Activated naive CD4-positive, alpha-beta T cell treated with anti-CD3 and anti-CD28 coated beads for 36 hours (primary cell): ENCODE data around the gene BAZ2A. TPM values are rescaled to one million over a fixed set of nuclear protein-coding genes. Genes with fewer than 3 reads are reported as not detected.

ENCODE experiments used
- CTCF ChIA-PET: fragments of 350-600 bp; sonication (Branson Sonifier 250); formaldehyde crosslinking; loops from one replicate; lab custom pipeline; 2021; ENCODE audit warnings: antibody characterized with exemption; lab: Charles Lee
- DNase-seq: peaks from one replicate; pipeline ENCODE4 v3.0.0-alpha.2; 2020
- H3K27ac Mint-ChIP-seq: one replicate; pipeline ENCODE4 v1.8.0; 2021; ENCODE audit warnings: mild to moderate bottlenecking, mixed read lengths
- H3K27me3 Mint-ChIP-seq: one replicate; pipeline ENCODE4 v1.8.0; 2021; ENCODE audit warnings: low read depth, mixed read lengths
- H3K36me3 Mint-ChIP-seq: one replicate; pipeline ENCODE4 v1.8.0; 2021; ENCODE audit warnings: low read depth, mixed read lengths
- H3K4me1 Mint-ChIP-seq: one replicate; pipeline ENCODE4 v1.8.0; 2021; ENCODE audit warnings: low read depth, mixed read lengths
- H3K4me3 Mint-ChIP-seq: one replicate; pipeline ENCODE4 v1.8.0; 2021; ENCODE audit warnings: mild to moderate bottlenecking, moderate library complexity, mixed read lengths
- H3K9me3 Mint-ChIP-seq: one replicate; pipeline ENCODE4 v1.8.0; 2021; ENCODE audit warnings: mixed read lengths
- intact Hi-C: fragments of 100-400 bp; cut with micrococcal nuclease; formaldehyde crosslinking; loops from one replicate; pipeline ENCODE4 v1.15.1; 2023
- total RNA-seq, 2 experiments: library from RNA; stranded (reverse); gene quantifications; one replicate each; pipeline ENCODE4 v1.2.3, GENCODE V29; 2021

The BAZ2A gene
- total RNA-seq, 2 experiments from 2014 or later, result 78.3 to 80.0 TPM

DNA sequence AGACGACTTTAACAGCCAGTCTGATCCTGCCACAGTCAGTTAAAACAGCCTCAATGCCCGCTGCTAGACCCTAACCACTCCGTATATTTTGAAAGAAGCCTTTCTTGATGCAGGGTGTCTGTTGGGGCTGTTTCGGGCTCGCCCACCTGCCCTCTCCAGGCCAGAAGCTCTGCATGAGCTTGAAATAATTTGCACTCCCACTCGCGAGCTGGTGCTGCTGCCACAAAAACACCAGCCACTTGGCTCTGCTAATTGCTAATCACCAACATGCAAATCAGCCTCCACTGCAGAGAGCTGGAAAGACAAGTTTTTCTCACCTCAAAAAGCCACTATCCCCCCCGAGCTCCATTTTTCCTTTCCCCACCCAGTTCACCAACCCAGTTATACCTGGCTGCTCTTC is 15.5 kb downstream of the BAZ2A start:
- peaks cover 6% of the 10 kb centered on the region for H3K4me1 Mint-ChIP-seq
- intact Hi-C loops, result no loop called here
- H3K9me3 Mint-ChIP-seq, result no peaks in the 10 kb centered on the region
- H3K27ac Mint-ChIP-seq, result no peak overlapping the region
- CTCF ChIA-PET, result interaction anchor here (0.6 to 1.3 kb wide), 3 partner anchors 13 to 613 kb away, joined by 3 to 4 read pairs (median 3); no protein-coding TSS in a partner anchor
- H3K36me3 Mint-ChIP-seq, result peaks cover 48% of the 10 kb centered on the region
- H3K27me3 Mint-ChIP-seq, result no peaks in the 10 kb centered on the region
- H3K4me3 Mint-ChIP-seq, result no peak overlapping the region
- DNase-seq, result no peak

DNA sequence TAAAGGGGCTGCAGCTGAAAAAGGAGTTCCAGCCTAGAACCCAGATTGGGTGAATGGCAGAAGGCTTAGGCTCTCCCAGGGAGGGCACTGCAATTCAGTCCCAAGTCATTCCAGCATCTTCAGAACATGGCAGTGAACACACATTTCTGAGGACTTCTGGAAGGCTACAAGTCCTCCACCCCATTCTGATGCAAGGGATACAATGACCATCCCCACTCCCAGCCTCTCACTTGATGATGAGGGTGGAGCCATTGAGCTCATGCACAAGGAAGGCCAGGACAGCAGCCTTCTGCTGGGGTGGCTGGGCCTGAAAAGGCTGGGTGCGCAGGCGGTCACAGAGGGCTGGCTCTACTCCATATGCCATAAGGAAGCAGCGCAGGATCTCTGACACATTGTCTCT is 25.8 kb downstream of the BAZ2A start:
- CTCF ChIA-PET, result no interaction called here
- no peaks in the 10 kb centered on the region for H3K4me1 Mint-ChIP-seq
- no peaks in the 10 kb centered on the region for H3K9me3 Mint-ChIP-seq
- peaks cover 54% of the 10 kb centered on the region for H3K36me3 Mint-ChIP-seq
- H3K27me3 Mint-ChIP-seq, result no peaks in the 10 kb centered on the region
- DNase-seq, result no peak
- intact Hi-C loops, result no loop called here
- no peak overlapping the region for H3K27ac Mint-ChIP-seq
- no peak overlapping the region for H3K4me3 Mint-ChIP-seq

DNA sequence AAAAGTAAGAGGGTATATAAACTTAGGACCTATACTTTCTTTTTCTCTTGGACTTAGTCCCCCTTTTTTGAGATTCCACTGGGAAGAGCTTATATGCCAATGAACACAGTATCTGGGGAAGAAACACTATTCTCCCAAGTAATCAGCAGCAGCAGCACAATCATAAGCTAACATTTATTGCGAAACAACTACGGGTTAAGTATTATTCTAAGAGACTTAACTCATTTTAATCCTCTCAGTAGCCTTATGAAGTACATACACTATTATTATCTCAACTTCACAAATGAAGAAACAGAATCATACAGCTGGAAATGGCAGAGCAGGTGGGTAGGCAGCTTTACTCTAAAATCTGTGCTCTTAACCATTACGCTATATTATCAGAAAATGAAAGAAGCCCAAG is 27.9 kb downstream of the BAZ2A start:
- intact Hi-C loops, result no loop called here
- H3K27ac Mint-ChIP-seq, result no peak overlapping the region
- H3K27me3 Mint-ChIP-seq, result no peaks in the 10 kb centered on the region
- H3K4me3 Mint-ChIP-seq, result no peak overlapping the region
- peaks cover 61% of the 10 kb centered on the region for H3K36me3 Mint-ChIP-seq
- CTCF ChIA-PET, result interaction anchor here (0.9 to 2.6 kb wide), 8 partner anchors 9 to 86 kb away, joined by 3 to 21 read pairs (median 4); no protein-coding TSS in a partner anchor
- H3K9me3 Mint-ChIP-seq, result no peaks in the 10 kb centered on the region
- no peak for DNase-seq
- no peaks in the 10 kb centered on the region for H3K4me1 Mint-ChIP-seq

DNA sequence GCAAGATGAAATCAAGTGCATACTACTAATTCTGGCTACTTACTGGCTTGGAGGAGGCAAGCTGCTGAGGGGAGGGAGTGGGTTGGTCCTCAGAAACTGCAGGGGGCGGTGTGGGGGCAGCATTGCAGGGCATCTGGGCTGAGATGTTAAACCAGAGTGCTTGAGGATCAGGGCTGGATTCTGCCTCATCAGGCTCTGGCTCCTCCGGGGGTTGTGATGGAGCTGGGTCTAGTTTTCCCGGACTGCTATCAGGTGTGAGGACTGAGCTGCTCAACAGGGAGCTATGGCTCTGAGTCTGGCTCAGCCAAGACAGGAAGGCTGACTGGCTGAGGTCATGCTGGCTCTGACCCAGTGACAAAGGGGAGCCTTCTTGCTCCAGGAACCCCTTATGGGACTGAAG is 28.6 kb downstream of the BAZ2A start:
- H3K36me3 Mint-ChIP-seq, result peaks cover 64% of the 10 kb centered on the region
- CTCF ChIA-PET, result interaction anchor here (0.7 to 2.6 kb wide), 8 partner anchors 9 to 75 kb away, joined by 3 to 21 read pairs (median 4); no protein-coding TSS in a partner anchor
- no peak overlapping the region for H3K4me3 Mint-ChIP-seq
- no peaks in the 10 kb centered on the region for H3K9me3 Mint-ChIP-seq
- no peaks in the 10 kb centered on the region for H3K4me1 Mint-ChIP-seq
- intact Hi-C loops, result loop anchor here (1.0 kb wide), 1 partner anchor 35 kb away; no protein-coding TSS in a partner anchor
- DNase-seq, result peak; percentile 62
- no peaks in the 10 kb centered on the region for H3K27me3 Mint-ChIP-seq
- no peak overlapping the region for H3K27ac Mint-ChIP-seq

DNA sequence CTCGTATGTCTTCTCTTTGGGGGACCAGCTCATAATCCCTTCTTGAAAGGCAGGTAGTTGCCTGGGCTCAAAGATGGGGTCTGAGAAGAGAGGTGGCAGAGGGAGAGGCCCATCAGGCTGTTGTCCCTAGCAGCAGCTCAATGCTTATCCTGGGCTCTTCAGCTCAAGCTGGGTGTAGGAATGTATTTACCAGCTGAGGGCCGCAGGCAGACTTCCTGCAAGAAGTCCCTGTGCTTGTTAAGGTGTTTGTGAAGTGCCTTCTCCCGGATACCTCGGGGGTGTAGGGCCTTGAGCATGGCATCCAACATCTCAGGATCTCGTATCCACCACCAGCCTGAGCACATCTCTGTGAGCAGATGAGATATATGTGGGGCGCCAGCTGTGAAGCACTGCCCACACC is 29.4 kb downstream of the BAZ2A start:
- H3K4me1 Mint-ChIP-seq, result no peaks in the 10 kb centered on the region
- no peak overlapping the region for H3K27ac Mint-ChIP-seq
- intact Hi-C loops, result loop anchor here (1.0 kb wide), 1 partner anchor 36 kb away; no protein-coding TSS in a partner anchor
- H3K9me3 Mint-ChIP-seq, result no peaks in the 10 kb centered on the region
- H3K36me3 Mint-ChIP-seq, result peaks cover 58% of the 10 kb centered on the region
- CTCF ChIA-PET, result interaction anchor here (0.6 to 2.6 kb wide), 5 partner anchors 10 to 36 kb away, joined by 3 to 21 read pairs (median 3); no protein-coding TSS in a partner anchor
- DNase-seq, result no peak
- no peak overlapping the region for H3K4me3 Mint-ChIP-seq
- H3K27me3 Mint-ChIP-seq, result no peaks in the 10 kb centered on the region

DNA sequence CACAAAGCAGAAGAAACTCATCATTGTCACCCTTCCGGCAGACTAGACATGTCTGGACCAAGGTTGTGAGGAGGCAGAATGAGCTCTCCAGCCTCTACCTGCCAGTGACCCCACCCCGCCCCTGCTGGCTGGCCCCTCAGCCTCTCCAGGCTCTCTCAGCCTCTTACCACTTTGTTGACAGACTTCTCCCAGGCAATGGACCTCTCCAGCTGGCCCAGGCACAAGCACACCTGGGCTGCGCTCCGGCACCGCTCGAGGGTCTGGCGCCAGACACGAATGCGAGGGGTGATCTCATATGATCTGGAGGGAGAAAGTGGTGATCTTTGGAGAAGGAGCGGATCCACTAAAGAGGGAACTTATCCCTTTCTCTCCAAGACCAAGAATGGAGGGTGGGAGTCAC is 30.3 kb downstream of the BAZ2A start:
- Mint-ChIP-seq H3K9me3 (no peaks in the 10 kb centered on the region), H3K36me3 (peaks cover 51% of the 10 kb centered on the region), H3K27ac (no peak overlapping the region), H3K27me3 (no peaks in the 10 kb centered on the region), H3K4me1 (no peaks in the 10 kb centered on the region), H3K4me3 (no peak overlapping the region)
- no peak for DNase-seq
- CTCF ChIA-PET, result interaction anchor here (1.0 kb wide), 1 partner anchor 9 kb away, joined by 3 read pairs; no protein-coding TSS in a partner anchor
- intact Hi-C loops, result no loop called here

DNA sequence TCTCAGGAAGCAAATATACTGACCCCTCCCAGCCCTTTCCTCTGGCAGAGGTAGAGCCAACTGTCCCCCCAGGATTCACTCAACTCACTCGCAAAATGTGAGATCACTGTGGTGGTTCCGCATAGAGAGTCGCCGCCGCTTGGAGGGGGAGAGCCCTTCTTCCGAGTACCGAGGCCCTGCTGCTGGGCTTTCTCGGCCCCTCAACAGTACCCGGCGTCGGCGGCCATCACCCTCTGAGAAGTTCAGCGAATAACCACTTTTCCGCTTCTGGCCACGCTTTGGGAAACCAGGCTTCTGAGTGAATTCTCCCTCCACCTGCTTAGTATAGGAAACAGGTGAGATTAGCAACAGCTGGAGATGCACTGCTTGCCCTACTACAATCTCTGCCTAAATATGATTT is 31.1 kb downstream of the BAZ2A start:
- CTCF ChIA-PET, result interaction anchor here (1.0 kb wide), 1 partner anchor 8 kb away, joined by 3 read pairs; no protein-coding TSS in a partner anchor
- H3K9me3 Mint-ChIP-seq, result no peaks in the 10 kb centered on the region
- H3K4me1 Mint-ChIP-seq, result no peaks in the 10 kb centered on the region
- no peaks in the 10 kb centered on the region for H3K27me3 Mint-ChIP-seq
- H3K4me3 Mint-ChIP-seq, result no peak overlapping the region
- peaks cover 48% of the 10 kb centered on the region for H3K36me3 Mint-ChIP-seq
- no peak for DNase-seq
- intact Hi-C loops, result no loop called here
- no peak overlapping the region for H3K27ac Mint-ChIP-seq

DNA sequence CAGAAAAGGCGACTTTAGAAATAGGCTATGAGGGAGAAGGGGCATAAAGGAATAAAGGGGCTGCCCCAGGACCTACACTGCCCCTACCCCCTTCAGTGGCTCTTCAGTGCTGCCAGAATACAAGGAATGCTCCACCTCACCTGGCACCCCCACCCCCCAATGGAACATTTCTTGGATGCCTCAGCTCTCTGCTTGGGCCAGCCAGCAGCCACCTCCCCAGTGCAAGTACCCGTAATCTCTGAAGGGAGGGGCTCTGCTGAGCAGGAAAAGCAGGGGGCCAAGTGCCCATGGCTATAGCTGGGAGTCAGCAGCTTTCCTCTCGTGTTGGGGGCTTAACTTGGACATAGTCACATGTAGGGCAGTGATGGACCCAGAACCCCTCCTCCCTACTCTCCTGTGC is 33.3 kb downstream of the BAZ2A start:
- CTCF ChIA-PET, result interaction anchor here (2.2 kb wide), 1 partner anchor 83 kb away, joined by 11 read pairs; no protein-coding TSS in a partner anchor
- no peaks in the 10 kb centered on the region for H3K4me1 Mint-ChIP-seq
- no peaks in the 10 kb centered on the region for H3K9me3 Mint-ChIP-seq
- no peaks in the 10 kb centered on the region for H3K27me3 Mint-ChIP-seq
- no peak overlapping the region for H3K27ac Mint-ChIP-seq
- intact Hi-C loops, result no loop called here
- no peak for DNase-seq
- peaks cover 34% of the 10 kb centered on the region for H3K36me3 Mint-ChIP-seq
- H3K4me3 Mint-ChIP-seq, result no peak overlapping the region

DNA sequence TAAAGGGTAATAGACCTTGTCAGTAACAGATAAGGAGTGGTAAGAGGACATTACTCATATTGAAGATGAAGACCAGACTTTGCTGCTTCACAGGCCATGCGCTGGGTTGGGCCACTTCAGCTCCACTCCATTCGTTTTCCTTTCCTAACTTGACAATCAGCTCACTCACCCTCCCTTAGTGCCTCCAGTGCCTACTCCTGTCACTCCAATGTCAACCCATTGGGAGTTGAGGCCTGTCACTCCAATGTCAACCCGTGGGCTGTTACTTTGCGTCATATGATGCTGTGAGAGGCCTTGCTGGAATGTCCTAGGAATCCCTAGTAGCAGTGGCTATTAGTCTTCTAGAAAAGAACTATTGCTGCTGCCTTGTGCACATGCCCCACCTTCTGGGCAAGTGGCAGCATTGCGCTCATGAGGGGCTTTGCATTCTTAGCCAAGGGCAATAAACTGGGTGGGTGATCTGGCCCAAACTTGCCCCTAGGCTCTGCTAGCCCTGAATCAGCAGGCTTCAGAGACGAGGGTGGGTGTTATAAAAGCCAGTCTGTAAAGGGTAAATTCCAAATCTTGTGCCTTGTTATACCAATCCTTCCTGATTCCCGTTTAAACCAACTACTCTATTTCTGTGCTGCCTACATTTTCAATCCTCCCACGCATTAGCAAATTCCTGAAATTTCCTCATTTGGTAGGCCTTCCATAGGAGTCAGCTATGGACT is 36.1 kb downstream of the BAZ2A start:
- peak; percentile 74 for DNase-seq
- CTCF ChIA-PET, result interaction anchor here (0.6 to 3.2 kb wide), 12 partner anchors 8 to 92 kb away, joined by 3 to 28 read pairs (median 3); partner anchors contain the start of gene RBMS2
- Mint-ChIP-seq H3K36me3 (peaks cover 12% of the 10 kb centered on the region), H3K9me3 (no peaks in the 10 kb centered on the region), H3K27me3 (no peaks in the 10 kb centered on the region), H3K4me1 (no peaks in the 10 kb centered on the region), H3K27ac (no peak overlapping the region), H3K4me3 (no peak overlapping the region)
- intact Hi-C loops, result loop anchor here (1.0 kb wide), 2 partner anchors 21 to 81 kb away; no protein-coding TSS in a partner anchor

DNA sequence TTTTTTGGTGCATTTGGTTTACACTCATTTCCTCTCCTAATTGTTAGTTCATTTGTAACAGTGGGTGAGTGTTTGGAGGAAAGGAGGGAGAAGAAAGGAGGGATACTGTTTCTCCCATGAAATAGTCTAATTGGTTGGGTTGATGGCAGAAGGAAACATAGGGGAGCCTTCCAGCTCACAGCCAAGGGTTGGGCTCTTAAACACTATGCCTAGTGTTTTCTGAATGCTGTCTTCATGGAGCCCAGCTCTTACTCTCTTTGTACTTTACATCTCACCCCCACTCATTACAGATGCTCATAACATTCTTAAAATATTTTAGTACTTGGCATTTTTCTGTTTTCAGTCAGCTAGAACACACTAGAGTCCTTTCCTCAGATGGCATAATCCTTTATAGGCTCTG is 38.2 kb downstream of the BAZ2A start:
- CTCF ChIA-PET, result interaction anchor here (0.6 to 7.7 kb wide), 8 partner anchors 10 to 122 kb away, joined by 3 to 53 read pairs (median 5); no protein-coding TSS in a partner anchor
- Mint-ChIP-seq H3K27me3 (no peaks in the 10 kb centered on the region), H3K4me1 (no peaks in the 10 kb centered on the region), H3K4me3 (no peak overlapping the region), H3K36me3 (no peaks in the 10 kb centered on the region), H3K27ac (no peak overlapping the region), H3K9me3 (no peaks in the 10 kb centered on the region)
- DNase-seq, result no peak
- intact Hi-C loops, result no loop called here

DNA sequence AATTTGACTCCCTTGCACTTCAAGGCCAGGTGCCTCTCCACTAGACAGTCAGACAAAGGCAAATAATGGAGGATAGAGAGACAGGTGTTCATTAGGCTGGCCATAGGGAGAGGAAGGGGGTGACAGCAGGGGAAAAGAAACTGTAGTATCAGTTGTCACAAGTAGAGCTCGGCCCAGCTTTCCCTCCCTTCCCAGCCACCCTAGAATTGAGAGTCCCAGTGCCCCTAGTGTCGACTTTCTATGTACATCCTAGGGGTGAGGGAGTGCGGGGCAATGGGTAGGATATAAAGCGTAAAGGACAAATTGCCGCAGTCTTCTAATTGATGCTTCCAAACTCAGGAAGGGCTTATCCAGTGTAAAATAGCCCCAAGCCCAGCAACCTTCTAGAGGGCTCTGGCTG is 39.0 kb downstream of the BAZ2A start:
- no peaks in the 10 kb centered on the region for H3K9me3 Mint-ChIP-seq
- no peaks in the 10 kb centered on the region for H3K36me3 Mint-ChIP-seq
- intact Hi-C loops, result no loop called here
- no peak for DNase-seq
- H3K27ac Mint-ChIP-seq, result no peak overlapping the region
- CTCF ChIA-PET, result interaction anchor here (0.7 to 7.7 kb wide), 15 partner anchors 8 to 100 kb away, joined by 3 to 53 read pairs (median 3); no protein-coding TSS in a partner anchor
- H3K27me3 Mint-ChIP-seq, result no peaks in the 10 kb centered on the region
- no peak overlapping the region for H3K4me3 Mint-ChIP-seq
- H3K4me1 Mint-ChIP-seq, result no peaks in the 10 kb centered on the region

DNA sequence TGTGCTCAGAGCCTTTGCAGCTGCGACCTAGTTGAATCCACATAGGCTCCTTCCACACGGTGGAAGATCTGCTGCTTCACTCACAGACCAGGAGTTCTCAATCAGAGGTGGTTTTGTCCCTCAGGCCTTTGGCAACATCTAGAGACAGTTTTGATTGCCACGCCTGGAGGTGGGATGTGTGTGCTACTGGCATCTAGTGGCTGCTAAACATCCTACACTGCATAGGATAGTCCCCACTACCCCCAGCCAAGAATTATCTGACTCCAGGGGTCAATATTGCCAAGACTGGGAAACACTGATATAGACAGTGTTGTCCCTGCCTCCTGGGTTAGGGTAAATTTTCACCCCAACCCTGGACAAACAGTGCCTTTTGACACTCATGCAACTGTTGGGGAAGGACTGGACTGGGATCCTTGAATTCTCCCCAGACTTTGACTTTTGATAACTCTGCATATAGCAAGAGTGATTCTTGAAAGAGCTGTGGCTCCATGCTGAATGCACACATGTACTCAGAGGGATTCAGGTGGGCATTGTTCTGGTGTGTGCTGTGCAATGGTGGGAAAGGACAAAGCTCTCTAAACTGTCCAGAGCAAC is 39.8 kb downstream of the BAZ2A start:
- CTCF ChIA-PET, result interaction anchor here (0.7 to 7.7 kb wide), 14 partner anchors 9 to 411 kb away, joined by 3 to 53 read pairs (median 4); no protein-coding TSS in a partner anchor
- peak; percentile 37 for DNase-seq
- Mint-ChIP-seq H3K27ac (no peak overlapping the region), H3K9me3 (no peaks in the 10 kb centered on the region), H3K36me3 (no peaks in the 10 kb centered on the region), H3K4me3 (no peak overlapping the region), H3K4me1 (no peaks in the 10 kb centered on the region), H3K27me3 (no peaks in the 10 kb centered on the region)
- intact Hi-C loops, result loop anchor here (1.0 kb wide), 2 partner anchors 17 to 77 kb away; no protein-coding TSS in a partner anchor
